OCI-LY7 (cell line): ENCODE measurements around the gene PPIL6. TPM values are rescaled to one million over a fixed set of nuclear protein-coding genes. Genes with fewer than 3 reads are reported as not detected.

Experiments used
- BruUV-seq: library from RNA; stranded (reverse); fragments of 400-500 nt; replicated peaks from 2 replicates; lab custom pipeline; 2021; lab: Mats Ljungman, UMichigan
- CTCF ChIA-PET: fragments of 300-600 bp; sonication (Branson Sonifier 250); formaldehyde crosslinking; loops from one replicate; lab custom pipeline; 2022; ENCODE audit warnings: antibody characterized with exemption; ENCODE audit not compliant: unreplicated experiment; lab: Charles Lee
- POLR2A ChIA-PET: fragments of 300-600 bp; sonication (Branson Sonifier 250); formaldehyde crosslinking; loops from one replicate; lab custom pipeline; 2022; ENCODE audit warnings: antibody characterized with exemption; lab: Charles Lee
- DNase-seq: peaks from one replicate; pipeline ENCODE4 v3.0.0-alpha.2; 2015; ENCODE audit warnings: low spot score
- H2AFZ ChIP-seq: fragments of 200-600 bp; sonication (generic), shearing (Covaris generic); 2 replicates; pipeline ENCODE4 v1.6.1; 2014; ENCODE audit warnings: mild to moderate bottlenecking, antibody characterized with exemption, low read length, moderate library complexity
- H3K27ac ChIP-seq: fragments of 200-600 bp; sonication (generic); 2 replicates; pipeline ENCODE4 v1.5.1; 2014; ENCODE audit warnings: mixed run types, low read depth, mild to moderate bottlenecking, moderate library complexity, low read length, inconsistent platforms; ENCODE audit not compliant: poor library complexity, severe bottlenecking
- H3K36me3 ChIP-seq: fragments of 200-600 bp; sonication (generic); 2 replicates; pipeline ENCODE4 v1.6.1; 2014; ENCODE audit warnings: mild to moderate bottlenecking, antibody characterized with exemption, low read length, moderate library complexity, mixed read lengths; ENCODE audit not compliant: insufficient read depth
- H3K4me1 ChIP-seq: fragments of 200-600 bp; sonication (generic); 2 replicates; pipeline ENCODE4 v1.5.1; 2014; ENCODE audit warnings: mild to moderate bottlenecking, low read length; ENCODE audit not compliant: insufficient read depth, poor library complexity, severe bottlenecking
- H3K4me2 ChIP-seq: fragments of 200-600 bp; sonication (generic); 2 replicates; pipeline ENCODE4 v1.6.1; 2014; ENCODE audit warnings: mild to moderate bottlenecking, low read length
- H3K4me3 ChIP-seq: fragments of 200-600 bp; sonication (generic); 2 replicates; pipeline ENCODE4 v1.5.1; 2014; ENCODE audit warnings: mild to moderate bottlenecking, low read depth, low read length; ENCODE audit not compliant: poor library complexity, severe bottlenecking
- H3K79me2 ChIP-seq: fragments of 200-600 bp; sonication (generic); 2 replicates; pipeline ENCODE4 v1.6.1; 2016; ENCODE audit warnings: low read depth, mild to moderate bottlenecking, low read length, moderate library complexity, mixed read lengths; ENCODE audit not compliant: insufficient read depth
- H3K9me2 ChIP-seq: fragments of 200-600 bp; sonication (generic); 2 replicates; pipeline ENCODE4 v1.6.1; 2016; ENCODE audit warnings: mild to moderate bottlenecking, low read length, mixed read lengths; ENCODE audit not compliant: insufficient read depth
- H3K9me3 ChIP-seq: fragments of 200-600 bp; sonication (generic); 2 replicates; pipeline ENCODE4 v1.6.1; 2014; ENCODE audit warnings: mild to moderate bottlenecking, mixed run types, low read length, mixed read lengths
- H4K20me1 ChIP-seq: fragments of 200-600 bp; sonication (generic); 2 replicates; pipeline ENCODE4 v1.6.1; 2014; ENCODE audit warnings: mild to moderate bottlenecking, antibody characterized with exemption, low read length, moderate library complexity, mixed read lengths; ENCODE audit not compliant: insufficient read depth
- CTCF ChIP-seq: fragments of 200-600 bp; sonication (generic); conservative IDR thresholded peaks from 2 replicates; pipeline ENCODE4 v1.5.1; 2014; ENCODE audit warnings: mild to moderate bottlenecking, antibody characterized with exemption, low read length, moderate library complexity, mixed read lengths
- EZH2phosphoT487 ChIP-seq: fragments of 200-600 bp; sonication (generic); IDR thresholded peaks from 2 replicates; pipeline ENCODE4 v1.6.1; 2018; ENCODE audit warnings: low read depth, borderline replicate concordance, mild to moderate bottlenecking, mixed run types, antibody characterized with exemption, low read length, moderate library complexity, mixed read lengths
- intact Hi-C: fragments of 100-400 bp; cut with micrococcal nuclease; formaldehyde crosslinking; loops from one replicate; pipeline ENCODE4 v1.10.0; 2022; ENCODE audit not compliant: unreplicated experiment
- total RNA-seq, 2 experiments: library from RNA; depleted of rRNA in 1 of 2; stranded (reverse); fragments of >200 nt in 1 of 2; shearing (Covaris generic) in 1 of 2; gene quantifications; 2 replicates each; pipeline ENCODE4 v1.2.3, GENCODE V29; 2014 to 2022

The PPIL6 gene
- total RNA-seq, 2 experiments from 2014 or later: 1.6 to 1.7 TPM

GRCh38 chr6:109381061-109381746 lies 59.2 kb downstream of the PPIL6 start:
- peak; percentile 18 for DNase-seq
- no TSS peak for BruUV-seq
- CTCF ChIA-PET: no interaction called here
- POLR2A ChIA-PET: interaction anchor here (0.6 kb wide), 2 partner anchors 61 to 1787 kb away, joined by 3 read pairs; no protein-coding TSS in a partner anchor
- H3K9me3 ChIP-seq: no peaks in the 10 kb centered on the region
- peaks cover 44% of the 10 kb centered on the region for H3K36me3 ChIP-seq
- H3K79me2 ChIP-seq: peaks cover 47% of the 10 kb centered on the region
- peaks cover 28% of the 10 kb centered on the region for H3K4me1 ChIP-seq
- no peak for TF ChIP-seq EZH2phosphoT487
- TF ChIP-seq CTCF: no peak
- intact Hi-C loops: loop anchor here (5.0 kb wide), 2 partner anchors 311 to 839 kb away; partner anchors contain the start of genes AK9 and FIG4
- peak overlapping the region; percentile 85 for H3K27ac ChIP-seq
- H3K4me2 ChIP-seq: peak overlapping the region; percentile 67
- H2AFZ ChIP-seq: peak overlapping the region; percentile 85; the same call in 1 of the 2 replicates
- H3K9me2 ChIP-seq: no peaks in the 10 kb centered on the region
- peak overlapping the region; percentile 91 for H3K4me3 ChIP-seq
- H4K20me1 ChIP-seq: peaks cover 19% of the 10 kb centered on the region

GRCh38 chr6:109379711-109380110 lies 60.7 kb downstream of the PPIL6 start:
- peaks cover 47% of the 10 kb centered on the region for H3K79me2 ChIP-seq
- H3K9me3 ChIP-seq: no peaks in the 10 kb centered on the region
- H3K36me3 ChIP-seq: peaks cover 59% of the 10 kb centered on the region
- no peaks in the 10 kb centered on the region for H3K9me2 ChIP-seq
- no peak overlapping the region for H3K27ac ChIP-seq
- intact Hi-C loops: loop anchor here (5.0 kb wide), 2 partner anchors 313 to 837 kb away; partner anchors contain the start of genes AK9 and FIG4
- peaks cover 19% of the 10 kb centered on the region for H4K20me1 ChIP-seq
- peak overlapping the region; percentile 67 for H3K4me2 ChIP-seq
- CTCF ChIA-PET: no interaction called here
- POLR2A ChIA-PET: interaction anchor here (0.8 to 1.1 kb wide), 2 partner anchors 15 to 29 kb away, joined by 3 read pairs; no protein-coding TSS in a partner anchor
- H3K4me3 ChIP-seq: peak overlapping the region; percentile 91
- H3K4me1 ChIP-seq: peaks cover 28% of the 10 kb centered on the region
- no peak overlapping the region for H2AFZ ChIP-seq
- BruUV-seq: no TSS peak
- no peak for TF ChIP-seq EZH2phosphoT487
- no peak for TF ChIP-seq CTCF
- no peak for DNase-seq

- no peak overlapping the region for H3K4me3 ChIP-seq
- POLR2A ChIA-PET: interaction anchor here (1.0 kb wide), 1 partner anchor 12 kb away, joined by 4 read pairs; no protein-coding TSS in a partner anchor
- no peak overlapping the region for H3K27ac ChIP-seq
- peaks cover 47% of the 10 kb centered on the region for H3K79me2 ChIP-seq
- H3K4me1 ChIP-seq: peaks cover 17% of the 10 kb centered on the region
- no peak overlapping the region for H2AFZ ChIP-seq
- H3K4me2 ChIP-seq: no peak overlapping the region
- TF ChIP-seq CTCF: no peak
- H3K36me3 ChIP-seq: peaks cover 79% of the 10 kb centered on the region
- no peak for DNase-seq
- CTCF ChIA-PET: no interaction called here
- H3K9me2 ChIP-seq: no peaks in the 10 kb centered on the region
- intact Hi-C loops: no loop called here
- H4K20me1 ChIP-seq: peaks cover 19% of the 10 kb centered on the region
- H3K9me3 ChIP-seq: no peaks in the 10 kb centered on the region
- no TSS peak for BruUV-seq
Measured at GRCh38 chr6:109377717-109378116, 62.7 kb downstream of the PPIL6 start.
